ENCODE results near the gene TSNAX.

Gene TSNAX

DNA sequence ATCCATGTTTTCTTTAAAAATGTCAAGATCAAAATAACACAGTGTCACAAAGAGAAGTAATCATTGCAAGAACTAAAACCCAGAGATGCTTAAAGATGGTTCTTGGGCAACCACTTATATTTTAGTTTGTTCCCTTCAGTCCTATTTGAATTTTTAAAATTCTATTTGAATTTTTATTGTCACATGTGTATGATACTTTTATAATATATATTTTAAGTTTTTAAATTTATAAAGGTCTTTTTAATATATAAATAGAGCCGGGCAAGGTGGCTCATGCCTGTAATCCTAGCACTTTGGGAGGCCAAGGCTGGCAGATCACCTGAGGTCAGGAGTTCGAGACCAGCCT lies 75.8 kb downstream of the TSNAX start:
- DNase-seq: no peak

DNA sequence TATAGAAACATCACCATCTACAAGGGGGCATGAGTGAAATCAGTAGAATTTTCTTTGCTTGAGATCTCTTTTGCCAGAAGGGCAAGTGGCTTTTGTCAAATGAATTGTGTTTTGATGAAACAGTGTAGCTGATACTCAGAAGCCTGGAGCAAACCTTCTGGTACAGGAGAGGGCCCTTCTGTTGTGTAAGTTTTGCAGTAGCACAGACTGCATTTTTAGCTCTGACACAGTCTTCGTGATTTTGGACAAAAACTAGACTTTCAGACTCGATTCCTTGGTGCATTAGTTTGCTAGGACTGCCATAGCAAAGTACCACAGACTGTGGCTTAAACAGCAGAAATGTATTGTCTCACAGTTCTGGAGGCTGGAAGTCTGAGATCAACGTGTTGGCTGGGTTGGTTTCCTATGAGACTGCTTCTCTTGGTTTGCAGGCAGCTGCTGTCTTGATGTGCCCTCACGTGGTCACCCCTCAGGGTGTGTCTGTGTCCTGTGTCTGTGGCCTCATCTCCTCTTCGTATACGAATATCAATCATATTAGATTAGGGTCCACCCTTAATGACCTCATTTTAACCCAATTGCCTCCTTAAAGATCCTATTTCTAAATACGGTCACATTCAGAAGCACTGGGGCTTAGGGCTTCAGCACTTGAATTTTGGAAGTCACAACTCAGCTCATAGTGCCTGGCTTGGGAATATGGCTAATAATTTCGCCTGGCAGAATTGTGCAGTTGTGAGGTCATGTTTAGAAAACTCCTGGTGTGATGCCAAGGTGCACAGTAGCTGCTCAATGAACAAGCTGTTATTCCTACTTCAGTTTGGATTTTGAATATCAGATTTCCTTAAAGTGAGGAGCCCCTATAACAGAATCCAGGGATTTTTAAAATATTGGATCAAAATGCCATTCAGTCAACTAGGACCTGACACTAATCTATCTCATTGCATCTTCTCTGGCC lies 77.0 kb downstream of the TSNAX start:
- DNase-seq: no peak

DNA sequence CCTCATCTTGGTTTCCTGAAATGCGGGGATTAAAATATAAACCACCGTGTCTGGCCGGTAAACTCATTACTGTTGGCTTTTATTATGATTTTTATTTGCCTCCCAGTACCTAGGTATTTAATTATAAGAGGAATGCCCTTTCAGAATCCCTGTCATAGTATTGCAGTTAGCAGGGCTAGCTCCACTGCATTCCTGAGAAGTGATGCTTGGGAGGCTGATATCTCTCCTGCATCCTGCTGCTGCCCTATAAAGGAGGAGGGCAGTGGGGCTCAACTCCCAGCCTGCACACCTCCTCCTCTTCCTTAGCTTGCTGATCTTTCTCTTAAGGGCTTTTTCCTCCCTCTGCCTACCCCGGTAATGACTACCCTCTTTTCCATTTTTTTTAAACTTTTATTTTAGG lies 78.2 kb downstream of the TSNAX start:
- DNase-seq: no peak

DNA sequence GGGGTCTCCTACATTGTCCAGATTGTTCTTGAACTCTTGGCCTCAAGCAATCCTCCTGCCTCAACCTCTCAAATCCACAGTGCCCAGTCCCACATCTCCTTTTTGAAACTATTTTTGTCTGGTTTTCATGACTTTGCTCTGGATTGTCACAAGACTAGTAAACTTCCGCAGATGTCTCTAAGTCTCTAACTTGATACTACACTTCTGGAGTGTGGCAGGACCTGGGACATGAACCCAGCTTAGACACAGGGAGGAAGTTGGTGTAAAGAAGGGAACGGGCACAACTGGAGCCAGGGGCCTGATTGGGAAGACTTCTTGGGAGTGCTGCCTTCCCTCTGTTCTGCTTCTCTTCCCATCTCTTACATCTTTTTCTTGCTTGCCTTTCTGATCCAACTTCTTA lies 81.9 kb downstream of the TSNAX start:
- DNase-seq: no peak

DNA sequence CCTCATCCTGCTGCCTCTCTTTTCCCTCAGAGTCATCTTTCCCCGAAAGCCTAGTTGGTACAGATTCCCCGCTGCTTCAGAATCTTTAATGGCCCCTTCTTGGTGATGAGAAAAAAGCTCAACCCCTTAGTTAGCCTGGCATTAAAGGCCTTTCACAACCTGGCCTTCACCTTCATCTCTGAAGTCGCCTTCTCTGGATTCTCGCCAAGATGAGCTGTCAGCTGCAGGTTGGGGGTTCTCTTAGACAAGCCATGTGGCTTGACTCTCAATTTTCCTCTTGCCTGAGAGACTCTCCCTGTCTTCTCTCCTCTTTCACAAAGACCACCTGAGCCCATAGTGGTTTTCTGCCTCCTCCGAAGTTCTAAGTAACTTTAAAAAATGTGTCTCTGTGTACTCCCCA lies 82.6 kb downstream of the TSNAX start:
- DNase-seq: no peak

DNA sequence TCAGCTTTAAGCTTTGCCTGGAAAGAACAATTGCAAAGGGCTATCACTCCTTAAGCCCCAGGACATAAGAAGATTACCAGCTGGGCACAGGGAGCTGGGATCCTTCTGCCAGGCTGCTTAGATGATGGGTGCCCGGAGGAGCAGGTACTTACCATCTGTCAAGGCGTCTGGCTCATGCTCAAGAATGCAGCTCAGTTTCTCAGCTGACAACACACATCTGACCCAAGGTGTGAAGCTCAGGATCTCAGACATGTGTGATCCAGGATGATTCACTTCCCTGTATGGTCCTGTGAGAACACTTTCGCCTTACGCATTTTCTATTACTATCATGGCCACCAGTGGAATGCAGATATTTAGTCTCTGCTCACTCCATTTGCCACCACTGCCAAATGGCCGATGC lies 83.4 kb downstream of the TSNAX start:
- DNase-seq: no peak

DNA sequence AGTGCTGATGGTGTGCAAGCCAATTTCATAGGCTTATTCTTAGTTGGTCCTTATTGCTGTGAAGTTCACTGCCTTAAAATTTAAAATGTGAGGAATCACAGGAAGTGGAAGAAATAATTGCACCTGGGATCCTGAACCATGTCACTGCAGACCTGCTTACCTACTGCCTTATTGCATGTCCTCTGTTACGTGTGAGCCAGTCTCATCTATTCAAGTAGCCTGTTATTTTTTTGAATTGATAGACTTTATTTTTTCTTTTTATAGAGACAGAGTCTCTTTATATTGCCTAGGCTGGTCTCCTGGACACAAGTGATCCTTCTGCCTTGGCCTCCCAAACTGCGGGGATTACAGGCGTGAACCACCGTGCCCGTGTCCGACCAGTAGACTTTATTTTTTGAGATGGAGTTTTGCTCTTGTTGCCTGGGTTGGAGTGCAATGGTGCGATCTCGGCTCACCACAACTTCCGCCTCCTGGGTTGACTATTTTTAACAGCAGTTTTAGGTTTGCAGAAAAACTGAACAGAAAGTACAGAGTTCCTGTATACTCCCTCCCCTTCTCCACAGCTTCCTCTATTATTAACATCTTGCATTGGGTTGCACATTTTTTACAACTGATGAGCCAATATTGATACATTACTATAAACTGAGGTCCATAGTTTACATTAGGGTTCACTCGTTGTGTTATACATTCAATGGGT lies 84.1 kb downstream of the TSNAX start:
- peak; percentile 75 for DNase-seq

DNA sequence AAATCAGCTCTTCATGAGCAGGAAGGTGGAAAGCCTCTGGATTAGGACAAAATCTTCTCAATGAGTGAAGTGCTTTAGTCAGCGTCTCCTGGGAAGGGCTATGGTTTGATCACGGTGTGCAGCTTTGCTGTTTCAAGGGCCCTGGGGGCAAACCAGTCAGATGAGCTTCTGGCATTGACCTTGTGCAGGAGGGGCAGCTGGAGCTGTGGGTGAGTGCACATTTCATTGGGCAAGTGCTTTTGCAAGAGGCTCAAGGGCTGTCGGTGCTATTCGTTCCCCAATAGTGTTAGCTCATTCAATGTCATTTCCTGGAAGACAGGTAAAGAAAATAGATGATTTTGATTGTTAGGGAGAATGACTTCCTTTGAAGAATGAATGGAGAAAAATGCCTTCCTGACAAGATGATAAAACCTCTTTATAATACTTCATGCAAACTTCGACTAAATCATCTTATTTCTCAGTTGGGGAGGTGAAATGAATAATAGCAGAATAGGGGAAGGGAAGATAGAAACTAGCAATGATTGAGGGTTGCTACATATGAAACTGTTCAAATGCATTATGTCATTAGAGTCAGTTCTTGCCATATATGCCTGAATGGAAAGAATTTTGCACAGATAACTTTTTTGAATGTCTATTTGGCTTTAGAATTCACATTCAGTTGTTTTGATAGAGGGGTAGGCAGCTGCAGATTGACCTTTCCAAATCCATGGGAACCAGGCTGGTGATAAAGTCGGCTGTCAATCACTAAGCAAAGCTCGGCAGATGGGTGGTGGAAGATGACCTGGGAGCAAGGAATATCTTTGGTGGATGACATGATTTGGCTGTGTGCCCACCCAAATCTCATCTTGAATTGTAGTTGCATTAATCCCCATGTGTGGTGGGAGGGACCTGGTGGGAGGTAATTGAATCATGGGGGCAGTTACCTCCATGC lies 85.2 kb downstream of the TSNAX start:
- DNase-seq: no peak
